ENCODE data around the gene BZW2.
"Not testable (repeated sequence)": the region's sequence is repeated elsewhere in the genome, so short reads cannot be mapped to it uniquely, and the experiment has no call there.

Gene BZW2

GRCh38 chr7:16670731-16671344 lies 24.9 kb downstream of the BZW2 start:
- no peak for DNase-seq (ENCODE audit: low spot score)
- Histone ChIP-seq H3K27ac (no peak overlapping the region), H3K4me3 (no peak overlapping the region)
- no peak for TF ChIP-seq CTCF (IDR thresholded peaks at IDR 0.05)

GRCh38 chr7:16671811-16672210 lies 25.8 kb downstream of the BZW2 start:
- Histone ChIP-seq H3K27ac (no peak overlapping the region), H3K4me3 (no peak overlapping the region)
- no peak for DNase-seq (ENCODE audit: low spot score)
- no peak for TF ChIP-seq CTCF (IDR thresholded peaks at IDR 0.05)

- no peak overlapping the region for H3K4me3 ChIP-seq
- TF ChIP-seq CTCF (IDR thresholded peaks at IDR 0.05), result no peak
- no peak overlapping the region for H3K27ac ChIP-seq
- no peak for DNase-seq (ENCODE audit: low spot score)
Observed at GRCh38 chr7:16675277-16675676, 29.3 kb downstream of the BZW2 start.

- no peak overlapping the region for H3K27ac ChIP-seq
- no peak for DNase-seq (ENCODE audit: low spot score)
- H3K4me3 ChIP-seq, result no peak overlapping the region
- TF ChIP-seq CTCF (IDR thresholded peaks at IDR 0.05), result no peak
Observed at GRCh38 chr7:16677978-16678494, 32.1 kb downstream of the BZW2 start.

- not testable (repeated sequence) for H3K4me3 ChIP-seq; DNase-seq (ENCODE audit: low spot score); H3K27ac ChIP-seq
Observed at GRCh38 chr7:16678645-16679566, 32.9 kb downstream of the BZW2 start.

- TF ChIP-seq CTCF (IDR thresholded peaks at IDR 0.05), result no peak
- H3K4me3 ChIP-seq, result no peak overlapping the region
- no peak overlapping the region for H3K27ac ChIP-seq
- no peak for DNase-seq (ENCODE audit: low spot score)
Observed at GRCh38 chr7:16684935-16685334, 39.0 kb downstream of the BZW2 start.

GRCh38 chr7:16685535-16685934 lies 39.6 kb downstream of the BZW2 start:
- no peak overlapping the region for H3K4me3 ChIP-seq
- no peak for TF ChIP-seq CTCF (IDR thresholded peaks at IDR 0.05)
- no peak overlapping the region for H3K27ac ChIP-seq
- no peak for DNase-seq (ENCODE audit: low spot score)

Measured in coronary artery (tissue), 2 donors.